Epithelial cell of proximal tubule (primary cell): Measurements from ENCODE around the gene TGM3. TPM values are rescaled to one million over a fixed set of nuclear protein-coding genes. Genes with fewer than 3 reads are reported as not detected.

ENCODE experiments used
- DNase-seq: peaks from one replicate; pipeline ENCODE4 v3.0.0-alpha.2; 2011; ENCODE audit warnings: low read depth
- H3K4me3 ChIP-seq: 2 replicates; pipeline ENCODE4 v1.5.1; 2011; ENCODE audit warnings: low read depth, mild to moderate bottlenecking, low read length
- total RNA-seq: library from RNA; depleted of rRNA; stranded (reverse); fragments of >200 nt; gene quantifications from 2 replicates; pipeline ENCODE4 v1.2.3, GENCODE V29; 2015
- TF ChIP-seq, protein P1 (sequence below): conservative IDR thresholded peaks from 2 replicates; pipeline ENCODE4 v1.5.1; 2012; ENCODE audit warnings: low read depth, mild to moderate bottlenecking, low read length

TGM3 gene
- total RNA-seq, 1 donor from 2014 or later = not detected

DNA sequence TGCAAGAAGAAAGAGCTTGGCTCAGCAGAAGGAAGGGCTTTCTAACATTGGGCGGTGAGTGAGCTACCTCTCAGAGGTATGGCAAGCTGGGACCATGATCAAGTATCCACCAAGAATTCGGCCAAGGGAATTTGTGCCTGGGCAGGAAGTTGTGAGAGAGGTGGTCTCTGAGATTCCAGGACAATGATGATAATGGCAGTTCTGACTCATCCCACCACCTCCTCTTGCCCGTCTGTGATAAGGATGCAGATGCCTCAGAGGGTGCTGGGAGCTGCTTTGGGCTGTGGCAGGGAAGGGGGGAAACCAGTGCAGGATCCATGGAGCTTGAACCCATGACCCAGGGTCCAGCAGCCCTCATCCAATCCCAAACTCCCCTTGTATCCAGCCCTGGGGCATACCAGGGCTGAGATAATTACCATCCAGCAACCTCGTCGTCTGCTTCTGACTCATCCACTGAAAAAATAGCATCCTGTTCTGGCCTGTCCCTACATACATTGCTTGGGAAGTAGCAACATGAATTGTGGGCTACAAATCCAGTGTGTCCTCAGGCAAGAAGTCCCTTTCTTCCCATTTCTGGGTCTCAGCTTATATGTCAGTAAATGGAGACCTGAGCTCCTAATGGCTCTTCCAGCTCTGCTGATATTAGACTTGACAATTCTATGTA is 90.8 kb downstream of the TGM3 start:
- H3K4me3 ChIP-seq = no peak overlapping the region
- DNase-seq = no peak

GRCh38 chr20:2387180-2387577 is 91.4 kb downstream of the TGM3 start:
- no peak for DNase-seq
- H3K4me3 ChIP-seq = no peak overlapping the region

More for the DNA sequence above, 90.8 kb downstream of the TGM3 start:
- TF ChIP-seq, protein P1, sequence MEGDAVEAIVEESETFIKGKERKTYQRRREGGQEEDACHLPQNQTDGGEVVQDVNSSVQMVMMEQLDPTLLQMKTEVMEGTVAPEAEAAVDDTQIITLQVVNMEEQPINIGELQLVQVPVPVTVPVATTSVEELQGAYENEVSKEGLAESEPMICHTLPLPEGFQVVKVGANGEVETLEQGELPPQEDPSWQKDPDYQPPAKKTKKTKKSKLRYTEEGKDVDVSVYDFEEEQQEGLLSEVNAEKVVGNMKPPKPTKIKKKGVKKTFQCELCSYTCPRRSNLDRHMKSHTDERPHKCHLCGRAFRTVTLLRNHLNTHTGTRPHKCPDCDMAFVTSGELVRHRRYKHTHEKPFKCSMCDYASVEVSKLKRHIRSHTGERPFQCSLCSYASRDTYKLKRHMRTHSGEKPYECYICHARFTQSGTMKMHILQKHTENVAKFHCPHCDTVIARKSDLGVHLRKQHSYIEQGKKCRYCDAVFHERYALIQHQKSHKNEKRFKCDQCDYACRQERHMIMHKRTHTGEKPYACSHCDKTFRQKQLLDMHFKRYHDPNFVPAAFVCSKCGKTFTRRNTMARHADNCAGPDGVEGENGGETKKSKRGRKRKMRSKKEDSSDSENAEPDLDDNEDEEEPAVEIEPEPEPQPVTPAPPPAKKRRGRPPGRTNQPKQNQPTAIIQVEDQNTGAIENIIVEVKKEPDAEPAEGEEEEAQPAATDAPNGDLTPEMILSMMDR = no peak

GRCh38 chr20:2387580-2387979 is 91.8 kb downstream of the TGM3 start:
- TF ChIP-seq, protein P1 = no peak
- DNase-seq = no peak
- no peak overlapping the region for H3K4me3 ChIP-seq

More at GRCh38 chr20:2387180-2387577, 91.4 kb downstream of the TGM3 start:
- TF ChIP-seq, protein P1 = peak; percentile 53

Other genes with a start within 250 kb of the TGM3 start
- 23.8 and 30.7 TPM in 2 replicates for gene STK35, start 194.2 kb upstream of the TGM3 start, total RNA-seq
- gene TGM6, start 84.9 kb downstream of the TGM3 start, total RNA-seq = not detected in 2 replicates
- gene SNRPB, start 174.8 kb downstream of the TGM3 start, total RNA-seq = 541 and 1,065 TPM in 2 replicates
- 4.1 and 6.9 TPM in 2 replicates for gene ZNF343, start 212.9 kb downstream of the TGM3 start, total RNA-seq
- not detected in 2 replicates for gene TMC2, start 240.6 kb downstream of the TGM3 start, total RNA-seq